Measurements from ENCODE around the gene ABR.
"Not testable (repeated sequence)": the region's sequence is repeated elsewhere in the genome, so short reads cannot be mapped to it uniquely, and the experiment has no call there.

ABR gene

DNA sequence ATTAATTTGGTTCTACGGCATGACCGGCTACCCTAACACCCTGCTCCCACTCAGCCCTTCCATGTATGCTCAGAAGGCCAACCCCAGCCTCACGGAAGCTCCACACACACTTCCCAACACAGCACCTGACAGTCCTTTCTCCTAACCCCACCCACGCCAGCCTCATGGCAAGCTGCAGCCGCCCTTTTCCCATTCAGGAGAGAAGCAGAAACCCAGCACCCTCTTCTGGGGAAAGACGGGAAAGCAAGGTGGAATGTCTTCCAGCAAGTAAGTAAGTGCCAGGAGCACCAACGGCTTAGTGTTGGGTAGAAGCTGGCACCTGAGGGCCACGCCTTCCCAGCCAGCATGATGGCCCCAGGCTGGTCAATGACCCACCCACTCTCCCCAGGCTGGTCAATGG is 32.1 kb downstream of the ABR start:
- DNase-seq (ENCODE audit: low read depth, low spot score): no peak

DNA sequence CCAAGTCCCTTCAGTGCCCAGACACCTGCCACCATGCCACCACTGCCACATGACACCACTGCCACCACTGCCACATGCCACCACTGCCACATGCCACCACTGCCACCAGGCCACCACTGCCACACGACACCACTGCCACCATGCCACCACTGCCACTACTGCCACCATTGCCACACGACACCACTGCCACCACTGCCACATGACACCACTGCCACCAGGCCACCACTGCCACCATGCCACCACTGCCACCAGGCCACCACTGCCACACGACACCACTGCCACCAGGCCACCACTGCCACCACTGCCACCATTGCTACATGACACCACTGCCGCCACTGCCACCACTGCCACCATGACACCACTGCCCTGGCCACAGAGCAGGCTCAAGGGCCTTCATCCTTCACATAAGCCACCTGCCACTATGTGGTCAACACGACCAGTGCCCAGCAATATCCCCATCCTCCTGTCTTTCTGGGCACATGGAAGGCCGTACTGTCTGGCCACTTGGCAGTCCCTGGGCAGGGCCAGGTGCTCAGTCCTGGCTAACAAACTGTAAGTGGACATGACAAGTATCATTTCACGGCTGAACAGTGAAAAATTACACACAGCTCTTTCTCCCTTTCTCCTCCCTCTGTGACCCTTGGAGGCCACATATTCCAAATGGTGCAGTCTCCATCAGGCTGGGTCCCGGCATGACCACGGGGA is 33.1 kb downstream of the ABR start:
- no peak for DNase-seq (ENCODE audit: low read depth, low spot score)

DNA sequence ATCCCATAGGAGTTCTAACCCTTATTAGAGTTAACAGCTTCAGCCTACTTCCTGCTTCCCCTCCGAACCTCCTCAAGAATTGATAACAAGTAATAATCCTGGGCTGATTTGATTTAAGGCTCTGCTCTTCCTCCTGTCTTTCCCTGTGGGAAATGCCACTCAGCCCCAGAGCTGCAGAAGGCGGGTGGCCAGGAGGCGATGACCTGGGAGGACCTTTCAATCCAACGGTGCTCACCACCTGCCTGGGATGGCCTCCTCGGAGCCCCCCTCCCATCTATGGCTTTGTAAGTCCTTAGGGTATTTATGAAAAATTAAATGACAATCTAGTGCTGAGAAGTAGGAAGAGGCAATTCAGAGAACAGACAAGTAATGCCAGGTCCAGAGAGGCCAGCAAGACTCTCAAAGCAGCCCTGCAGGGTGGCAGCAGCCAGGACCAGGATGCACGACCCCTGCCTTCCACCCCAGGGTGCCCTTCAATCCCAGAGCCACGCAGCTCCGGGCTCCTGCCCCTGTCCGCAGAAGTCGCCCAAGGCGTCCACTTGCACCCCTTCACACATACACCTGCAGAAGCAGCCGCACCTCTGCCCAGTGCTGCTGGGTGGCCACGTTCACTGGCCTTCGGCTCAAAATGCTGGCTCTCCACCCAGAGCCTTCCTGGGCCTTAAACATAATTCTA is 34.3 kb downstream of the ABR start:
- DNase-seq (ENCODE audit: low read depth, low spot score): no peak

DNA sequence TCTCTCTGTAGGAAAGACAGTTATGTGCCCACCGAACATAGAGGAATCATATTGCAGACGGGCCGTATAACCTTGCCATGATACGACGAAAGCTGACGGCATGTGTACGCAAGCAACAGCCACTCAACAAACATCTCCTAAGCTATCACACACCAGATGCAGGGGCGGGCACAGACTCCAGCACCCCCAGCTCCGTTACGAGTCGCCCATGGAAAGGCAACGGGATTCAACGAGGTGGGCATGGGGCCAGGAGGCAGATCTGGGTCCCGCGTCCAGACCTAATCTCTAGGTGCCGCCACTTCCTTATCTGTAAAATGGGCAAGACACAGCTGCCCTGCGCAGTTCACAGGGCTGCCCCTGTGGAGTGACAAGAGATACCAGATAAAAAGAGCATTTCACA is 35.6 kb downstream of the ABR start:
- no peak for DNase-seq (ENCODE audit: low read depth, low spot score)

DNA sequence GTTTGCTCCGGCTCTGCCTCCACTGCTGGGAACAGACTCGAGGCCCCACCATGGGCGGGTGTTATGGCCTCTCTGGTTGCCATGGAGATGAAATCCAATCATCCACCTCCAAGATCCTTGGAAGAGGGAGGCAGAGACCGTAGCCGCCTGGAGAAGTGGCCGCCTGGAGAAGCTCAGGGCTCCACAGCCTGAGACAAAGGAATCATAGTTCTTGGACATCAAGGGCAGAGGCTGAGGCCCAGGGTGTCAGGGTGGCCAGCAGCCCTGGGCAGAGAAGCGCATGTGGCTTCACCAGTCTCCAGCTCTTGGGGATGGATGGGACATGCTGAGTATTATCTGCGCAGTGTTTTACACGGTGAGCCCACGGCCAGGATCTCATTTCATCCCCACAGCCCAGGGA is 36.2 kb downstream of the ABR start:
- no peak for DNase-seq (ENCODE audit: low read depth, low spot score)

DNA sequence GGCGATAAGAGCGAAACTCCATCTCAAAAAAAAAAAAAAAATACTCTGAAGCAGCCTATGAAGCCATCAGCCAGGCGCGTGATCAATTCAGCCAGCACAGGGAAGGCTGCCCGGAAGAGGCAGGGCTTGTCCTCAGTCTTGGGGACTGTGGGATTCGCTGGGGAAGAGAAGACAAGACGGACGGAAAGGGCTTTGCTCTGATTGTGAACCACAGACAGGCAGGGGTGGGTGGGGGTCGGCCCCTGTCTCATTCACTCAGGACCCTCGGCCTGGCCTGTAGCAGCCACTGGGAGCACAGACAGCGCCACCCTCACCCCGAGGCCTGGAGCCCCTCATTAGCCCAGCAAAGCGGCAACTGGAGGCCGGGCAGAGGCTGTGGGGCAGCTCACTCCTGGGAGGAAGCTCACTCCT is 37.2 kb downstream of the ABR start:
- no peak for DNase-seq (ENCODE audit: low read depth, low spot score)

DNA sequence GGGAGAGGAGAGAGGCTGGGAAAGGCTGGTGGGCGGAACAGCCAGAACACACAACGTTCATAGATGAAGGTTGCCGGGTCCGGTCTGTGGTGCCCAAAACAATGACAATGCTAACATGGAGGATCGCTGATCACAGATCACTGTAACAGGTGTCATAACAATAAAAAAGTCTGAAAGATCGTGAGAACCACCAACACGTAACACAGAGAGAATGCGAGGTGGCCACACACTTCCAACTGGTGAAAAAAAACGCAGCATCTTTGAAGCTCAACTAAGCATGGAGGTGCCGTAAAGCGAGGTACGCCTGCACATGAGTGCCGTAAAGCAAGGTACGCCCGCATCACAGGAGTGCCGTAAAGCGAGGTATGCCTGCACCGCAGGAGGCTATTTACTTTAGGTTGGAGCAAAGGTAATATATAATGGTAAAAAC is 42.3 kb downstream of the ABR start:
- no peak for DNase-seq (ENCODE audit: low read depth, low spot score)

DNA sequence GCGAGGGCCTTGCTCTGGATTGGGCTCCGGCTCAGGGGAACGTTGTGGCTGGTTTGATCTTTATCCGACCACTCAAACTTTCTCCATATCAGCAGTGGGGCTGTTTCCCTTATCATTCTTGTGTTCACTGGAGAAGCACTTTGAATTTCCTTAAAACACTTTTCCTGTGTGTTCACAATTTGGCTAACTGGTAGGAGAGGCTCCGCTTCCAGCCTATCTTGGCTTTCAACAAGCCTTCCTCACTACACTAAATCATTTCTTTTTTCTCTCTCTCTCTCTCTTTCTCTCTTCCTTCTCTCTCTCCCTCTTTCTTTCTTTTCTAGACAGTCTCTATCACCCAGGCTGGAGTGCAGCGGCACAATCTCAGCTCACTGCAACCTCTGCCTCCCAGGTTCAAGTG is 43.0 kb downstream of the ABR start:
- DNase-seq (ENCODE audit: low read depth, low spot score): no peak

DNA sequence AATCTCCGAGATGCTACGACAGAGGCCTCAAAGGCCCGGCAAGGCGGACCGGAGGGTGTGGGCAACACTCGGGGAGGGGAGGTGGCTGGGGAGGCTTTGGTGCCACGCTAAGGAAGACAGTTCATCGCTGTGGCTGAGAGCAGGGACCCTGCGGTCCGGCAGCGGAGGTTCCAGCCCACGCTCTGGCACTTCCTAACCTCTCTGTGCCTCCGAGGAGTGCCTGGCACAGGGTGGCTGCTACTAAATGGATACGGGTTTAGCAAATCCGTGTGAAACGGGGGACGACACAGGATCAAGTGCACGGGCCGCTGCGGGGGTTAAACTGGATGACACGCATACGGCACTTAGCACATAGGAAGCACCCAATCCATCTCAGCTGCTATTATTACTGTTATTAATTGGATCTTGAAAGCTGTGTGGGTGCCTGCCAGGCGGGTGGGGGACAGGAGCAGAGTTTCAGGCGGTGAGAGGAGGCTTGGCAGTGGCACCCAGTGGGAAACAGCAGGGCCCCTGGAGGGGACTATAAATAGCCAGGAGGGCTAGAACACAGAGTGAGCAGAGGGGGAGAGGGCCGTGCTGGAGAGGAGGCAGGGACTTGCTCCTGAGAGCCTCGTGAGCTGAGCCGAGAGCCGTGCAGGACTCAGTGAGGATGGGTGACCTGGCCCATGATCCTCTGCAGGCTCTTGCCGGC is 45.0 kb downstream of the ABR start:
- no peak for DNase-seq (ENCODE audit: low read depth, low spot score)

DNA sequence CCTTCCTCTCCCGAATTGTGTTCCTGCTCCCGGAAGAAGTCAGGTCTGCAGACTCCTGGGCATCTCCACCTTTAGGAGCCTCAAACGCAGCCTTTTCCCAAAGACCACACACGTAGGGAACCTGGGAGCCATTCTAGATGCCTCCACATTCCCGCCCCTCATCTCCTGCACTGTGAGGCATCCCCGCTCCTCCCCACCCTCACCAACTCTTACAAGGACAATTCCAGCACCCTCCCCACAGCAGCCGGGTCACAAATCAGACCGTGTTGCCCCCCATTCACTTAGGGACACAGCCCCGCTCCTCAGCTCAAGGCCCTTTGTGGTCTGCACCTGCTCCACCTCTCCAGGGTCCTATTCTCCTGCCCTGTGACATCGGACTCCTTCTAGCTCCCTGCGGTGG is 49.6 kb downstream of the ABR start:
- no peak for DNase-seq (ENCODE audit: low read depth, low spot score)

DNA sequence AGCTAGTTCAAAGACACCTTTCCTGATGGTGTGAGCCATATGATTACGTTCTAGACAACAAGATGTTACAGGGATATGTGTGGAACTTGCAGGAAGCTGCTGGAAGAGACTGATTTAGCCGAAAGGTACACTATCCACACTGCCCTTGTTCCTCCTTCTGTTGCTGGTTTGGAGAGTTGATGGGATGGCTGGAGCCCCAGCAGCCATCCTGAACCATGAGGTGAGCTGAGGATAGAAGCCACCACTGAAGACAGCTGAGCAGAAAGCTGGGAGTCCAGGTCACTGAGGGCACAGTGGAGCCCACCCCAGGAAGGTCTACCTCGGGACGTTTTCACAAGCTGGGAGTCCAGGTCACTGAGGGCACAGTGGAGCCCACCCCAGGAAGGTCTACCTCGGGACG is 51.3 kb downstream of the ABR start:
- not testable (repeated sequence) for DNase-seq (ENCODE audit: low read depth, low spot score)

DNA sequence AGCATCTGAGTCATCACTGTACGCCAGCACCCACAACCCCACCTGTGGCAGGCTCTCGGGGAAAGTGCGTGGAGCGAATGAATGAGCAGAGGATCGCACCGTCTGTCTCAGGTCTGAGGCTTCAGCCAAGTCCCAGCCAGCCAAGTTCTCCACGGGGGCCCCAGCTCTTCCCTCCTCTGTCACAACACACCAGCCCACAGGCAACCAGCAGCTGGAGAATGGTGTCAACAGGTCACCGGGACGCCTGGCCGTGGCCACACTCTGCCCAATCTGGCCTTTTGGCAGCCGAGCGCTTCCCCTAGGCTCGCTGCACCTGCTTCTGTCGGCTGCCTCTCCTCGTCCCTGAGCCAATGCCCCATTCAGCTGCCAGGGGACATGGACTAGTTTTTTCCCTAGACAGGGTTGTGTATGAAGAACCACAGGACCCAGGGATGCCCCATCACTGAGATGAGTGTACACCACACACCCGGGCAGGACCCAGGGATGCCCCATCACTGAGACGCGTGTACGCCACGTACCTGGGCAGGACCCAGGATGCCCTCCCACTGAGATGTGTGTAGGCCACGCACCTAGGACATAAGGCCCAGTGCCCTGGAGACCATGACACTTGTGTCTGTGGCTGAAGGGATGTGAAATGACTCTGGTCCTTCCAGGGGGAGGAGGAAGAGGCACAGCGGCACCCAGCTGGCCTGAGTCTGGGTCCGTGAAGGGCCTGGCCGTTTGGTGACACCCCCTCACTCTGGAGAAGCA is 52.8 kb downstream of the ABR start:
- no peak for DNase-seq (ENCODE audit: low read depth, low spot score)

DNA sequence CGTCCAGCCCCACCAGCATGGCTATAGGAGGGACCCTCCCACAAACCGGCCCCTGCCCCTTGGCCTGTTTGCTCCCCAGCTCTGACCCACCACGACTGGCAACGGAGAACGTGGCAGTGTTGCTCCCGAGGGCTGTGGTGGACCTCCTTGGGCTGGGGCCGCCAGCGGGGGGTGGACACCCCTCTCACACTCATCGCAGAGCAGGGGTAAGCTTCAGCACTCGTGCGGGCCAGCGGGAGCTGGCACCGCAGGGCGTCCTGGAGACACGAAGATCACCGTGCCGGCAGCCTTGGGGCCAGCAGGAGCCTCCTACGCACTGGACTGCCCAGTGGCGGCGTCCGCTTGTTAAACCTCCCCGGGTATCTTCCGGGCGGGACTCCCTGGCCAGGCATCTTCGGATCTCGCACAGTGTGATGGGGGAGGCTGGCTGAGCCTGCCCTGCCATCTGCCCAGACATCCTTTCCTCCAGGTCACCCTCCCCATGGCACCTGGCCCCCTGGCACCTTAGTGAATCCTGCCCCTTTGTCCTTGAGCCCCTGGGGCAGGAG is 53.5 kb downstream of the ABR start:
- DNase-seq (ENCODE audit: low read depth, low spot score): no peak

DNA sequence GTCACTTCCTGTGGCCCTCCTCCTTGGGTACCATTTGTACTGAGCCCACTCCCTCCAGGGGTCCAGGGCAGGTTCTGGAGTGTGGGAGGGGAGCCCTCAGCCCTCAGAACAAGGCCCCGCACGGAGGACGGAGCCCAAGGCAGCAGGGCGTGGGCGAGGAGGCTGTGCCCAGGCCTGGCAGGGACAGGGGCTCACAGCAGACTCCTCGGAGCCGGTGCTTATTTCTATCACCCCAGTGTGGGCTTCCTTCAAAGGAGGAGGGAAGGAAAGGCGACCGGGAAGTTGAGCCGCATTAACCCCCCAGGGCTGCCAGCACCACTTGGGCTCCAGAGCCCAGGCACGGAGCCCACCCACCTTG is 54.0 kb downstream of the ABR start:
- no peak for DNase-seq (ENCODE audit: low read depth, low spot score)

DNA sequence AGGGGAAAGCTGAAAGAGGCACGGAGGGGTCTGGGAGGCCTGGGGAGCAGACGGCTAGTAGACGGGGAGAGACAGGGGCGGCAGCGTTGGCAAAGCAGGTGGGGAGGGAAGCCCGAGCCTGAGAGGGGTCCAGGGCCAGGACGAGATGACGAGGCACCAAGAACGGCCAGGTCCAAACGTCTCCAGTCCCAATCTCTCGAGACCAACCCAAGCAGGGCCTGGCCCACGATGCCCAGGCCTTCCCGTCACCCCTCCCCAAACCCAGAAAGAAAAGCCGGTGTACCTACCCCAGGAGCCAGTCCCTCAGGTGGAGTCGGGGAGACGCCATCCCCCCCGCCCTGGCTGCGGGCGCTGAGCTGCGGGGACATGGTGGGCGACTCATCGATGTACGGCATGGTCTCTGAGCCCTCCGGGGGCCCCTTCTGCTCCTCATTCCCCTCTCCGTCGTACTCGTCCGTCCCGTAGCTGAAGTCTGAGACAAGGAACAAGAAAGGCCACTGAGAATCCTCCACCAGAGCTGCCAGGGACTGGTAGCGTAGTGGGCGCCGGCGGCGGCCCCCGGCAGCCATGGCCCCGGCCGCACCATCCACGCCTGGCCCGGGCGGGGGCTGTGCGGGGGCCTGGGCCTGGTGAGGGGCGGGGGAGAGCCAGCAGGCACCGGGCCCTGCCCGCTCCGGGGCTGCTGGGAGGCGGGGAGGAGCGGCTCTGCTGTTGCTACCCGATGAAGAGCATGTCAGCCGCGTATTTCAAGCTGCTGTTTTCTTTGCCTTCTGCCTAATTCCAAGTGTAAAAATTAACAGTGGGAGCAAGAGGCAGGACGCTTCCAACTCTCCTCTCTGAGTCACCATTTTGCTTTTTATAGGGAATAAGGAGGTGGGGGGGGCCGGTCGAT is 54.6 kb downstream of the ABR start:
- no peak for DNase-seq (ENCODE audit: low read depth, low spot score)

DNA sequence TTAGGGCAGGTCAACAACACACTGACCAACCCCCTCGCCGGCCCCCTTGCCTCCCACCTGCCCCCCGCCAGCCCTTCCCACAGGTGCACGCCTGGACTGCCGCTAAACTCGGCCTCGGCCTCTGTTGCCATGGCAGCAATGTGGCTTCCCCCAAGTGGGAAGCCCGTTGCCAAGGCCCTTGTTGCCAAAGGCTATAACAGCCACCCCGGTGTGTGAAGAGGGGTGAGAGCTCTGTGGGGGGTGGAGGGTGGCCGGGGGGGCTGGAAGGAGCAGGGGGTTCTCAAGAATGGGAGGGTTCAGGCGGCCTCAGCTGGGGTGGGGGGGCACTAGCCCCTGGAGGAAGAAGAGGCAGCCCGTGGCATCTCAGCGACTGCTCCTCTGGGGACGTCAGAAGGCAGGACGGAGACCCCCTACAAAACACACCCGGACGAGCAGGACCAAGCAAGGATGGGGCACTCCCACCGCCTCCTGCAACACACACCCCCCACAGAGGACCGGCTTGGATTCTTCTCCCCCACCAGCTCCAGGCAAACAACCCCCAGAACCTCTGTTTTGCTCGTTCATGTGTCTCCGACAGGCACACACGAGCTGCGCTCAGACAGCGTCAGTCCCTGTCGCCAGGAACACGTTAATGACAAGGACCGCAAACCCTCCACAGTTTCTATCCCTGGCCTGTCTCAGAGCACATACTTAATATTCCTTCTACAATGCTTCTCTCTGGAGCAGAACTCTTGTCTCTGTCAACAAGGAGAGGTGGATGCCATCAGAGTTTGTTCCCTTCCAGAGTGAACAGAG is 55.7 kb downstream of the ABR start:
- no peak for DNase-seq (ENCODE audit: low read depth, low spot score)

DNA sequence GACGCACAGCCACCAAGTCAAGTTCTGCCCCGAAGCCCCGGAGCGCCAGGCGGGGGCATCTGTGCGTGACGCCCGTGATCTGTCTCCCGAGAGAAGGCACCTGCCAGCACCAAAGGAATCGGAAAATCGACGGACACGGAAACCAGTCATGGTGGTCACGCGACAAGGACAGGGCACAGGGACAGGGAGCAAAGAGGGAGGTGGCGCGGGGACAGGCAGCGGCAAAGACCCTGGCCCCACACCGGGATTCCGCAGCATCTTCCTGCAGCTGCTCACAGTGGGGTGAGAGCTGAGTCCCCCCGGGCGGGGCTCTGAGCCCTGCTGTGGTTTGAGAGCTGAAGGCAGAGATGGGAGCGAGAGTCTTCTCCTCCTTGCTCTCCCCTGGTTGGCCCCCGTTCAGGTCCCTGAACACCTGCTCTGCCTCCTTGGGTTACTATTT is 56.4 kb downstream of the ABR start:
- DNase-seq (ENCODE audit: low read depth, low spot score): no peak

DNA sequence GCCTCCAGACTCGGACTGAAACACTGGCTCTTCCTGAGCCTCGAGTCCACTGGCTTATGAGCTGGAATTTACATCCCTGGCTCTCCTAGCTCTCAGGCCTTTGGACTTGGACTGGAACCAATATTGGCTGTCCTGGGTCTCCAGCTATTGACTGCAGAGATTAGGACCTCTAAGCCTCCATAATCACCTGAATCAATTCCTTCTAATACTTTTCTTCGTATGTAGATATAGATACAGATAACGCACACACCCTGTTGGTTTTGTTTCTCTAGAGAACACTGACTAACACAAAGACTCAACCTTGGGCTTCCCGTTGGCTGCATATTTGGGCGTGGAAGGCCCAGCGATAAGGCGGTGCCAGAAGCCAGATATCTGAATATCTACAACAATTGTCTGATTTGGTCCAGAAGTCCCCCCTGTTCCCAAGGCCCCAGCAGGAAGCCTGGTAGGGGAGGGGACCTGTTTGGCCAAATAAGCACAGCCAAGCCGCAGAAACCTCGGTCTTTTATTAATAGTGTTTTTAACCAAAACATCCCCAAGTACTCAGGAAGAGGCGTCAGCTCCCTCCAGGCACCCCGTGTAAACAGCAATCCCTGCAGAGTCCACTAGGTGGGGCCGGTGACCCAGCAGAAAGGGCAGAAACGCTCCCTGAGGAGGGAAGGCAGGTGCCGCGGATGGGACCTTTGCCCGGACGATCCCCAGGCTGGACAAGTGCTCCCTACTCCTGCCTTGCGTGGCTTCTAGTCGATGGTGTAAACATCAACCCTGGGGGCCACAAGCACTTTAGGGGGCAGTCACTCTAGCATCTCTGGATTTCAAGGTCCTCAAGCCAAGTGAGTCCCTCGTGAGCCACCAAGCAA is 57.0 kb downstream of the ABR start:
- DNase-seq (ENCODE audit: low read depth, low spot score): peak; percentile 63

DNA sequence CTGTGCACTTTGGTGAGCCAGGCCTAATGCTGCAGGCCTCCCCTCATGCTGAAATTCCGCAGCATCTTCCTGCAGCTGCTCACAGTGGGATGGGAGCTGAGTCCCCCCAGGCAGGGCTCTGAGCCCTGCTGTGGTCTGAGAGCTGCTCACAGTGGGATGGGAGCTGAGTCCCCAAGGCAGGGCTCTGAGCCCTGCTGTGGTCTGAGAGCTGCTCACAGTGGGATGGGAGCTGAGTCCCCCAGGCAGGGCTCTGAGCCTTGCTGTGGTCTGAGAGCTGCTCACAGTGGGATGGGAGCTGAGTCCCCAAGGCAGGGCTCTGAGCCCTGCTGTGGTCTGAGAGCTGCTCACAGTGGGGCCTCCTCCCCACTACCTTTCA is 58.4 kb downstream of the ABR start:
- DNase-seq (ENCODE audit: low read depth, low spot score): not testable (repeated sequence)

Data from activated CD4-positive, CD25-positive, alpha-beta regulatory T cell treated with anti-CD3 and anti-CD28 coated beads, Interleukin-2, amount 50 U/mL, for 16 hours (primary cell).